ENCODE data around the gene PLEKHM3. TPM values are rescaled to one million over a fixed set of nuclear protein-coding genes. Genes with fewer than 3 reads are reported as not detected.

Gene PLEKHM3
- total RNA-seq, 1 experiment from 2014 or later: 9.3 TPM

- Histone ChIP-seq H3K4me1 (peaks cover 51% of the 10 kb centered on the region), H3K9me3 (peaks cover 8% of the 10 kb centered on the region), H3K27me3 (replicated peaks; ENCODE audit: control insufficient read depth, insufficient read depth, low read length) (no peaks in the 10 kb centered on the region), H3K36me3 (ENCODE audit: control insufficient read depth, insufficient read depth, low read length) (no peaks in the 10 kb centered on the region), H3K4me3 (ENCODE audit: low read depth, low read length) (no peak overlapping the region)
- Mint-ChIP-seq H3K27ac (ENCODE audit: unreplicated experiment) (peak overlapping the region; percentile 70), H3K4me1 (ENCODE audit: low read depth, unreplicated experiment) (peaks cover 44% of the 10 kb centered on the region), H3K4me3 (ENCODE audit: unreplicated experiment) (no peak overlapping the region), H3K36me3 (ENCODE audit: insufficient read depth, unreplicated experiment) (no peaks in the 10 kb centered on the region), H3K27me3 (ENCODE audit: insufficient read depth, unreplicated experiment) (no peaks in the 10 kb centered on the region), H3K9me3 (ENCODE audit: unreplicated experiment) (no peaks in the 10 kb centered on the region)
- intact Hi-C loops (cut with micrococcal nuclease; ENCODE audit: unreplicated experiment): loop anchor here (1.0 to 10.0 kb wide), 5 partner anchors 62 to 410 kb away; partner anchors contain the start of genes FZD5 and METTL21A
- TF ChIP-seq CTCF (IDR thresholded peaks at IDR 0.05; ENCODE audit: insufficient read depth in 1 of 2, low read depth in 1 of 2, low read length in 1 of 2, severe bottlenecking in 1 of 2, unreplicated experiment in 1 of 2): no peak
- no peak for DNase-seq
- ChIA-PET CTCF (interaction anchor here (0.5 to 2.6 kb wide), 6 partner anchors 234 to 323 kb away, joined by 3 to 12 read pairs (median 5); partner anchors contain the start of gene CCNYL1), POLR2A (no interaction called here)
- BruUV-seq (replicated peaks): no TSS peak
These were observed 9.3 kb upstream of the PLEKHM3 start for GRCh38 chr2:208034503-208035140.

- H3K9me3 Mint-ChIP-seq (ENCODE audit: unreplicated experiment): no peaks in the 10 kb centered on the region
- DNase-seq: peak; percentile 82 to 85
- H3K4me3 ChIP-seq (ENCODE audit: low read depth, low read length): no peak overlapping the region
- no peak overlapping the region for H3K4me3 Mint-ChIP-seq (ENCODE audit: unreplicated experiment)
- ChIA-PET CTCF (interaction anchor here (0.5 to 2.6 kb wide), 7 partner anchors 233 to 1073 kb away, joined by 3 to 12 read pairs (median 4); partner anchors contain the start of gene CCNYL1), POLR2A (no interaction called here)
- H3K36me3 ChIP-seq (ENCODE audit: control insufficient read depth, insufficient read depth, low read length): no peaks in the 10 kb centered on the region
- peaks cover 39% of the 10 kb centered on the region for H3K4me1 Mint-ChIP-seq (ENCODE audit: low read depth, unreplicated experiment)
- TF ChIP-seq CTCF (IDR thresholded peaks at IDR 0.05; ENCODE audit: insufficient read depth in 1 of 2, low read depth in 1 of 2, low read length in 1 of 2, severe bottlenecking in 1 of 2, unreplicated experiment in 1 of 2): peak; percentile 36
- no peaks in the 10 kb centered on the region for H3K36me3 Mint-ChIP-seq (ENCODE audit: insufficient read depth, unreplicated experiment)
- intact Hi-C loops (cut with micrococcal nuclease; ENCODE audit: unreplicated experiment): loop anchor here (1.0 to 10.0 kb wide), 5 partner anchors 62 to 409 kb away; partner anchors contain the start of genes FZD5 and METTL21A
- H3K4me1 ChIP-seq: peaks cover 51% of the 10 kb centered on the region
- H3K27ac Mint-ChIP-seq (ENCODE audit: unreplicated experiment): peak overlapping the region; percentile 70
- H3K27me3 Mint-ChIP-seq (ENCODE audit: insufficient read depth, unreplicated experiment): no peaks in the 10 kb centered on the region
- BruUV-seq (replicated peaks): no TSS peak
- H3K9me3 ChIP-seq: peaks cover 8% of the 10 kb centered on the region
- no peaks in the 10 kb centered on the region for H3K27me3 ChIP-seq (replicated peaks; ENCODE audit: control insufficient read depth, insufficient read depth, low read length)
These were observed 8.6 kb upstream of the PLEKHM3 start for GRCh38 chr2:208033701-208034502.

- Mint-ChIP-seq H3K27me3 (ENCODE audit: insufficient read depth, unreplicated experiment) (no peaks in the 10 kb centered on the region), H3K9me3 (ENCODE audit: unreplicated experiment) (no peaks in the 10 kb centered on the region), H3K4me3 (ENCODE audit: unreplicated experiment) (peak overlapping the region; percentile 57), H3K36me3 (ENCODE audit: insufficient read depth, unreplicated experiment) (no peaks in the 10 kb centered on the region), H3K4me1 (ENCODE audit: low read depth, unreplicated experiment) (peaks cover 28% of the 10 kb centered on the region), H3K27ac (ENCODE audit: unreplicated experiment) (peak overlapping the region; percentile 89)
- Histone ChIP-seq H3K4me1 (peaks cover 39% of the 10 kb centered on the region), H3K36me3 (ENCODE audit: control insufficient read depth, insufficient read depth, low read length) (no peaks in the 10 kb centered on the region), H3K27me3 (replicated peaks; ENCODE audit: control insufficient read depth, insufficient read depth, low read length) (no peaks in the 10 kb centered on the region), H3K4me3 (ENCODE audit: low read depth, low read length) (no peak overlapping the region), H3K9me3 (peaks cover 8% of the 10 kb centered on the region)
- no TSS peak for BruUV-seq (replicated peaks)
- intact Hi-C loops (cut with micrococcal nuclease; ENCODE audit: unreplicated experiment): loop anchor here (1.0 to 10.0 kb wide), 8 partner anchors 16 to 407 kb away; partner anchors contain the start of gene METTL21A
- ChIA-PET CTCF (no interaction called here), POLR2A (no interaction called here)
- TF ChIP-seq CTCF (IDR thresholded peaks at IDR 0.05; ENCODE audit: insufficient read depth in 1 of 2, low read depth in 1 of 2, low read length in 1 of 2, severe bottlenecking in 1 of 2, unreplicated experiment in 1 of 2): no peak
- peak; percentile 91 to 92 for DNase-seq
These were observed 6.3 kb upstream of the PLEKHM3 start for GRCh38 chr2:208031608-208032019.
